Measurements from ENCODE around the gene ADAR. TPM values are rescaled to one million over a fixed set of nuclear protein-coding genes. Genes with fewer than 3 reads are reported as not detected.

ADAR gene
- total RNA-seq, 1 donor from 2014 or later = 128 TPM

DNA sequence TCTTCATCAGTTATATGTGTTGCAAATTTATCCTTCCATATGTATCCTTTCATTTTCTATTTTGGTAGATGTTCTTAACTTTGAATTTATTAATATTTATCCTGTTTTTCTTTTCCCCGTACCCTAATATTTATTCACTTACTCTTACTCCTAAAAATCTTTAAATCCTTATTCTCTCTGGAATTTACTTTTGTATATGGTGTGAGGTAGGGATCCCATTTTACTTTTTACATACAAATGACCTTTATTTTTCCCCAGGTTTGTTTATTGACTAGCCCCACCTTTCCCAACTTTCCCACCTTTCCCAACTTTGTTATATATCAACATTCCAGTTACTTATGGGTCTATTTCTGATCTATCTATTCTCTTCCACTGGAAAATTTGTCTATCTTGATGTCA lies 21.7 kb upstream of the ADAR start:
- Histone ChIP-seq H3K27ac (no peak overlapping the region), H3K4me2 (no peak overlapping the region), H2AFZ (replicated peaks) (no peak overlapping the region), H3K4me3 (no peak overlapping the region), H3K4me1 (peaks cover 7% of the 10 kb centered on the region), H3K9ac (no peak overlapping the region), H3K9me3 (ENCODE audit: low read depth) (peaks cover 10% of the 10 kb centered on the region), H3F3A (ENCODE audit: low read depth) (peaks cover 4% of the 10 kb centered on the region), H3K36me3 (no peaks in the 10 kb centered on the region), H3K27me3 (peaks cover 9% of the 10 kb centered on the region), H4K20me1 (ENCODE audit: low read depth) (peaks cover 21% of the 10 kb centered on the region), H3K79me2 (ENCODE audit: low read depth) (peaks cover 31% of the 10 kb centered on the region)
- peaks cover 16% of the 10 kb centered on the region for H3K4me1 Mint-ChIP-seq
- no peak overlapping the region for H3K27ac Mint-ChIP-seq
- TF ChIP-seq EZH2phosphoT487 (IDR thresholded peaks at IDR 0.05) = no peak
- TF ChIP-seq, protein P1, sequence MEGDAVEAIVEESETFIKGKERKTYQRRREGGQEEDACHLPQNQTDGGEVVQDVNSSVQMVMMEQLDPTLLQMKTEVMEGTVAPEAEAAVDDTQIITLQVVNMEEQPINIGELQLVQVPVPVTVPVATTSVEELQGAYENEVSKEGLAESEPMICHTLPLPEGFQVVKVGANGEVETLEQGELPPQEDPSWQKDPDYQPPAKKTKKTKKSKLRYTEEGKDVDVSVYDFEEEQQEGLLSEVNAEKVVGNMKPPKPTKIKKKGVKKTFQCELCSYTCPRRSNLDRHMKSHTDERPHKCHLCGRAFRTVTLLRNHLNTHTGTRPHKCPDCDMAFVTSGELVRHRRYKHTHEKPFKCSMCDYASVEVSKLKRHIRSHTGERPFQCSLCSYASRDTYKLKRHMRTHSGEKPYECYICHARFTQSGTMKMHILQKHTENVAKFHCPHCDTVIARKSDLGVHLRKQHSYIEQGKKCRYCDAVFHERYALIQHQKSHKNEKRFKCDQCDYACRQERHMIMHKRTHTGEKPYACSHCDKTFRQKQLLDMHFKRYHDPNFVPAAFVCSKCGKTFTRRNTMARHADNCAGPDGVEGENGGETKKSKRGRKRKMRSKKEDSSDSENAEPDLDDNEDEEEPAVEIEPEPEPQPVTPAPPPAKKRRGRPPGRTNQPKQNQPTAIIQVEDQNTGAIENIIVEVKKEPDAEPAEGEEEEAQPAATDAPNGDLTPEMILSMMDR (IDR thresholded peaks at IDR 0.05) = no peak
- no peak for TF ChIP-seq EZH2 (IDR thresholded peaks at IDR 0.05)
- H3K27me3 Mint-ChIP-seq (ENCODE audit: insufficient read depth, low read depth) = peaks cover 4% of the 10 kb centered on the region
- no peak for DNase-seq (ENCODE audit: low spot score)
- H3K4me3 Mint-ChIP-seq = peak overlapping the region; percentile 17
- H3K9me3 Mint-ChIP-seq = peaks cover 16% of the 10 kb centered on the region
- H3K36me3 Mint-ChIP-seq = peaks cover 6% of the 10 kb centered on the region

DNA sequence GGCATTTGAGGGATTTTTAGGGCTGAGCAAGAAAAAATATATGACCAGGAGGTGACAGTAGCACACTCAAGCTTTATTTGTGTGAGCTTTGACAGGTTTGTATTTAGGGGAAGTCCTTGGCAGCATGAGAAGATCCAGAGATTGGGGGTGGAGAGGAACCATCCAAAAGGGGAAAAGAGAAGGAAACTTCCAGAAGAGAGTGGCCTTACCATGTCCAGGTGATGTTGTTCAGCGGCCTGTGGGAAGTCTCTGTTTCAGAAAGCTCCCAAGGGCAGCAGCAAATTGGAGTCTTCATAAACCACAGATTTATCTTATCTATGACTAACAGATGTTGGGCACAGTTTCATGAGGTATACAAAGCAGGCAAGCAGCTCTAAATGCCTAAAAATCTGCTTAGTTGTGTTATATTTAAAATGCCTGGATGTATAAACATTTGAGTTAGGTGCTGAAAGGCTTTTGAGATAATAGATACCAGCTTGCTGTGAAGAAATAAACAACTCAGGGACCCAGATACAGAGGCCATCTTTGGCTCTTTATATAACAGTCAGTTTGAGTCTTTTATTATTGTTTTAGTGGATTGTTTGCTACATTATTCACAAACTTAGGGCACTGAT lies 21.2 kb upstream of the ADAR start:
- Mint-ChIP-seq H3K27ac (no peak overlapping the region), H3K4me3 (peak overlapping the region; percentile 94), H3K27me3 (ENCODE audit: insufficient read depth, low read depth) (peaks cover 4% of the 10 kb centered on the region), H3K9me3 (peaks cover 16% of the 10 kb centered on the region), H3K36me3 (peaks cover 6% of the 10 kb centered on the region), H3K4me1 (peaks cover 16% of the 10 kb centered on the region)
- H3K27me3 ChIP-seq = peaks cover 9% of the 10 kb centered on the region
- no peak overlapping the region for H3K4me3 ChIP-seq
- TF ChIP-seq, protein P1 (IDR thresholded peaks at IDR 0.05) = no peak
- TF ChIP-seq EZH2 (IDR thresholded peaks at IDR 0.05) (no peak), EZH2phosphoT487 (IDR thresholded peaks at IDR 0.05) (no peak)
- H3K27ac ChIP-seq = no peak overlapping the region
- no peak overlapping the region for H3K9ac ChIP-seq
- H3K36me3 ChIP-seq = no peaks in the 10 kb centered on the region
- H3K4me2 ChIP-seq = no peak overlapping the region
- peaks cover 10% of the 10 kb centered on the region for H3K9me3 ChIP-seq (ENCODE audit: low read depth)
- peaks cover 4% of the 10 kb centered on the region for H3F3A ChIP-seq (ENCODE audit: low read depth)
- peaks cover 25% of the 10 kb centered on the region for H4K20me1 ChIP-seq (ENCODE audit: low read depth)
- peaks cover 7% of the 10 kb centered on the region for H3K4me1 ChIP-seq
- DNase-seq (ENCODE audit: low spot score) = no peak
- H2AFZ ChIP-seq (replicated peaks) = peak overlapping the region; percentile 40
- peaks cover 36% of the 10 kb centered on the region for H3K79me2 ChIP-seq (ENCODE audit: low read depth)

DNA sequence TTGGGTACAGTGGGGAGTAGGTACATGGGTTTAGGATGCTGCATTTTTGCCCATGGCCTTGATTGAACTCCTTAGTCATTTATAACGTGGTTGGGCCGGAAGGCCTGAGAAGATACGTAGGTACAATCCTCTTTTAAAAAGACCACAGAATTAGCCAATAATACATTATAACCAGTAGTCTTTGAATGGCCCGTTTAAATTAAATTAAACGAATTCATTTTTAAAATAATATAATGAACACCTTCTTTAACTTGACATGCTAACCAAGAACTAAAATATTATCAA lies 20.1 kb upstream of the ADAR start:
- no peaks in the 10 kb centered on the region for H3K36me3 ChIP-seq
- H3K4me3 Mint-ChIP-seq = peak overlapping the region; percentile 94
- H3K79me2 ChIP-seq (ENCODE audit: low read depth) = peaks cover 47% of the 10 kb centered on the region
- no peak overlapping the region for H3K27ac ChIP-seq
- H3K4me1 ChIP-seq = peaks cover 7% of the 10 kb centered on the region
- TF ChIP-seq EZH2 (IDR thresholded peaks at IDR 0.05) (no peak), EZH2phosphoT487 (IDR thresholded peaks at IDR 0.05) (no peak)
- TF ChIP-seq, protein P1 (IDR thresholded peaks at IDR 0.05) = no peak
- H3K27me3 Mint-ChIP-seq (ENCODE audit: insufficient read depth, low read depth) = peaks cover 4% of the 10 kb centered on the region
- H3F3A ChIP-seq (ENCODE audit: low read depth) = peaks cover 4% of the 10 kb centered on the region
- peaks cover 16% of the 10 kb centered on the region for H3K4me1 Mint-ChIP-seq
- H3K4me2 ChIP-seq = peak overlapping the region; percentile 96
- no peak for DNase-seq (ENCODE audit: low spot score)
- H3K27ac Mint-ChIP-seq = peak overlapping the region; percentile 99
- H3K9me3 ChIP-seq (ENCODE audit: low read depth) = peaks cover 10% of the 10 kb centered on the region
- peaks cover 6% of the 10 kb centered on the region for H3K36me3 Mint-ChIP-seq
- no peak overlapping the region for H3K9ac ChIP-seq
- peak overlapping the region; percentile 90 for H2AFZ ChIP-seq (replicated peaks)
- H3K27me3 ChIP-seq = peaks cover 9% of the 10 kb centered on the region
- H3K9me3 Mint-ChIP-seq = peaks cover 16% of the 10 kb centered on the region
- H3K4me3 ChIP-seq = peak overlapping the region; percentile 88
- H4K20me1 ChIP-seq (ENCODE audit: low read depth) = peaks cover 32% of the 10 kb centered on the region
